ENCODE measurements around the gene ATG7.

DNA sequence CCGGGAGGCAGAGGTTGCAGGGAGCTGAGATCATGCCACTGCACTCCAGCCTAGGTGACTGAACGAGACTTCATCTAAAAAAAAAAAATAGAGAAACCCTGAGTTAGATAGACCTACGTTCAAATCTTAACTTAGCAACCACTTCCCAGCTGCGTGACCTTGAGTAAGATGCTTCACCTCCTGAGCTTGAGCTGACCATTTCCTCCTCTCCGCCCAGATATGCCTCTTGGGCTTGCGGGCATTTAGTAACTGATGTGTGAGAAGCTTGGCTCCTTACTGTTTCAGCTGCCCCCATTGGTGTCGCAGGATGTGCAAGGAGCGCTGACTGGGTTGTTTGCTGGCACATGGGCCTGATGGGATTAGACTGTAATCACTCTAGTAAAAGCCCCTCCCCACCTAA is 26.9 kb upstream of the ATG7 start:
- TF ChIP-seq EZH2 (IDR thresholded peaks at IDR 0.05), result no peak
- TF ChIP-seq, protein P1, sequence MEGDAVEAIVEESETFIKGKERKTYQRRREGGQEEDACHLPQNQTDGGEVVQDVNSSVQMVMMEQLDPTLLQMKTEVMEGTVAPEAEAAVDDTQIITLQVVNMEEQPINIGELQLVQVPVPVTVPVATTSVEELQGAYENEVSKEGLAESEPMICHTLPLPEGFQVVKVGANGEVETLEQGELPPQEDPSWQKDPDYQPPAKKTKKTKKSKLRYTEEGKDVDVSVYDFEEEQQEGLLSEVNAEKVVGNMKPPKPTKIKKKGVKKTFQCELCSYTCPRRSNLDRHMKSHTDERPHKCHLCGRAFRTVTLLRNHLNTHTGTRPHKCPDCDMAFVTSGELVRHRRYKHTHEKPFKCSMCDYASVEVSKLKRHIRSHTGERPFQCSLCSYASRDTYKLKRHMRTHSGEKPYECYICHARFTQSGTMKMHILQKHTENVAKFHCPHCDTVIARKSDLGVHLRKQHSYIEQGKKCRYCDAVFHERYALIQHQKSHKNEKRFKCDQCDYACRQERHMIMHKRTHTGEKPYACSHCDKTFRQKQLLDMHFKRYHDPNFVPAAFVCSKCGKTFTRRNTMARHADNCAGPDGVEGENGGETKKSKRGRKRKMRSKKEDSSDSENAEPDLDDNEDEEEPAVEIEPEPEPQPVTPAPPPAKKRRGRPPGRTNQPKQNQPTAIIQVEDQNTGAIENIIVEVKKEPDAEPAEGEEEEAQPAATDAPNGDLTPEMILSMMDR (IDR thresholded peaks at IDR 0.05), result no peak
- no peak for TF ChIP-seq EZH2phosphoT487 (IDR thresholded peaks at IDR 0.05)

All from neural progenitor cell (in vitro differentiated cells).